ENCODE measurements around the gene PRR7.
A peak's percentile ranks its signal among the peaks of the same experiment; 100 is the strongest.

The PRR7 gene

GRCh38 chr5:177501874-177502678, 55.5 kb downstream of the PRR7 start:
- H3K27me3 ChIP-seq (ENCODE audit: control insufficient read depth, low read length) = peaks cover 18% of the 10 kb centered on the region
- H4K20me1 ChIP-seq (ENCODE audit: control insufficient read depth, insufficient read depth, low read depth, low read length) = peaks cover 8% of the 10 kb centered on the region; the same call in 1 of the 2 replicates
- peaks cover 31% of the 10 kb centered on the region for H3F3A ChIP-seq (ENCODE audit: control insufficient read depth, insufficient read depth)
- H3K4me1 ChIP-seq (ENCODE audit: control insufficient read depth, low read length) = peaks cover 63% of the 10 kb centered on the region
- H3K9me2 ChIP-seq (replicated peaks; ENCODE audit: control insufficient read depth, low read length) = no peaks in the 10 kb centered on the region
- H3K36me3 ChIP-seq (ENCODE audit: control insufficient read depth, low read length) = peaks cover 53% of the 10 kb centered on the region
- no peaks in the 10 kb centered on the region for H3K9me3 ChIP-seq (ENCODE audit: control insufficient read depth, insufficient read depth, low read length)
- H3K79me2 ChIP-seq (ENCODE audit: control insufficient read depth, low read length) = peaks cover 8% of the 10 kb centered on the region
- peak overlapping the region; percentile 83 for H3K27ac ChIP-seq (ENCODE audit: low read depth, low read length)
- peak overlapping the region; percentile 61 for H3K4me2 ChIP-seq (ENCODE audit: low read length)
- no peak for TF ChIP-seq CTCF (IDR thresholded peaks at IDR 0.05; ENCODE audit: low read depth, low read length, poor library complexity, severe bottlenecking)
- TF ChIP-seq EZH2phosphoT487 (IDR thresholded peaks at IDR 0.05; ENCODE audit: borderline replicate concordance, low read length) = no peak
- peak overlapping the region; percentile 28 for H3K4me3 ChIP-seq (ENCODE audit: low read length)

- H3K4me3 ChIP-seq (ENCODE audit: low read length) = peak overlapping the region; percentile 28
- H3K36me3 ChIP-seq (ENCODE audit: control insufficient read depth, low read length) = peaks cover 61% of the 10 kb centered on the region
- peaks cover 31% of the 10 kb centered on the region for H3F3A ChIP-seq (ENCODE audit: control insufficient read depth, insufficient read depth)
- TF ChIP-seq EZH2phosphoT487 (IDR thresholded peaks at IDR 0.05; ENCODE audit: borderline replicate concordance, low read length) (no peak), CTCF (IDR thresholded peaks at IDR 0.05; ENCODE audit: low read depth, low read length, poor library complexity, severe bottlenecking) (no peak)
- H3K27me3 ChIP-seq (ENCODE audit: control insufficient read depth, low read length) = peaks cover 16% of the 10 kb centered on the region
- peaks cover 16% of the 10 kb centered on the region for H3K79me2 ChIP-seq (ENCODE audit: control insufficient read depth, low read length)
- H4K20me1 ChIP-seq (ENCODE audit: control insufficient read depth, insufficient read depth, low read depth, low read length) = peaks cover 8% of the 10 kb centered on the region; the same call in 1 of the 2 replicates
- H3K9me3 ChIP-seq (ENCODE audit: control insufficient read depth, insufficient read depth, low read length) = no peaks in the 10 kb centered on the region
- H3K4me2 ChIP-seq (ENCODE audit: low read length) = peak overlapping the region; percentile 61
- no peaks in the 10 kb centered on the region for H3K9me2 ChIP-seq (replicated peaks; ENCODE audit: control insufficient read depth, low read length)
- H3K27ac ChIP-seq (ENCODE audit: low read depth, low read length) = peak overlapping the region; percentile 83
- H3K4me1 ChIP-seq (ENCODE audit: control insufficient read depth, low read length) = peaks cover 69% of the 10 kb centered on the region
These were observed 56.3 kb downstream of the PRR7 start for GRCh38 chr5:177502886-177503285.

DNA sequence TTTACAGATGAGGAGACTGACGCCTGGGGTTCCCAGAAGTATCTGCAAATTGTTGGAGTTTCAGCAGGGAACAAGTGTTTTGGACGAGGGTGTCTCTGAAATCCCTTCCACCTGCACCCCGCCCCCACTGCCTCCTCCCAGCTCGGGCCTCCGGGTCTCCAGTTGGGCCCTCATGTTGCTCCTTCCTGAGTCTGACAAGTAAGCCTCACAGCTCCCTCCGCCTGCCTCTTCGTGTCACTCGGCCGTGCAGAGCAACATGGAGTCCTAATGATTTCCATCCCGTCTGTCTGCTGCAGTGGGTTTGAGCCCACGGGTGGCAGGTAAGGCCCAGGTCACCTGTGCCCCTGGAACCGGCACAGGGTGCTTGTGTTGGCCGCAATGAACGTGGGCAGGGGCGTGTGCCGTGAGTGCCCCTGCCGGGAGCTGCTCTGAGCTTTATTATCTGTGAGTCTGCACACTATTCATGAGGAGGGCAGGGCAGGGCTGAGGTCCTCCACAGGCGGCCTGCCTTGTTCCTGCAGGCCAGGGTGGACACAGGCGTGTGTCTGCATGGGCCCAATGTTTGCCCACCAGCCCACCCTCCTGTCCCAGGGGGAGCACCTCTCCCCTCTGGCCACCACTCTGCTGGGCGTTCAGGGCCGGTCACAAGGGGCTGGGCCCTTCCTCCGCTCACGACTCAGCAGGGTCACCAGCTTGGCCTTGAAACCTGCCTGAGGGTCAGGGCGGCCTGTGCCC, 56.9 kb downstream of the PRR7 start:
- Histone ChIP-seq H3K36me3 (ENCODE audit: control insufficient read depth, low read length) (peaks cover 67% of the 10 kb centered on the region), H3K4me1 (ENCODE audit: control insufficient read depth, low read length) (peaks cover 69% of the 10 kb centered on the region), H3K9me3 (ENCODE audit: control insufficient read depth, insufficient read depth, low read length) (no peaks in the 10 kb centered on the region), H4K20me1 (ENCODE audit: control insufficient read depth, insufficient read depth, low read depth, low read length) (peaks cover 8% of the 10 kb centered on the region; the same call in 1 of the 2 replicates), H3K4me2 (ENCODE audit: low read length) (peak overlapping the region; percentile 61; the same call in 1 of the 2 replicates), H3K27me3 (ENCODE audit: control insufficient read depth, low read length) (peaks cover 10% of the 10 kb centered on the region), H3F3A (ENCODE audit: control insufficient read depth, insufficient read depth) (peaks cover 31% of the 10 kb centered on the region), H3K79me2 (ENCODE audit: control insufficient read depth, low read length) (peaks cover 22% of the 10 kb centered on the region), H3K9me2 (replicated peaks; ENCODE audit: control insufficient read depth, low read length) (no peaks in the 10 kb centered on the region), H3K27ac (ENCODE audit: low read depth, low read length) (peak overlapping the region; percentile 83), H3K4me3 (ENCODE audit: low read length) (no peak overlapping the region)
- TF ChIP-seq EZH2phosphoT487 (IDR thresholded peaks at IDR 0.05; ENCODE audit: borderline replicate concordance, low read length) (no peak), CTCF (IDR thresholded peaks at IDR 0.05; ENCODE audit: low read depth, low read length, poor library complexity, severe bottlenecking) (no peak)

Data from DOHH2 (cell line).